Vagina (tissue), 2 donors: Measurements from ENCODE around the gene FGF2. TPM values are rescaled to one million over a fixed set of nuclear protein-coding genes. Genes with fewer than 3 reads are reported as not detected.

Experiments
- DNase-seq, 2 donors: peaks; one replicate each; pipeline ENCODE4 v3.0.0-alpha.2; 2017; ENCODE audit errors: extremely low spot score in 2 of 2
- H3K27ac ChIP-seq: fragments of 200-600 bp; sonication (generic); one replicate; pipeline ENCODE4 v1.5.1; 2019
- H3K27me3 ChIP-seq: fragments of 200-600 bp; sonication (generic); one replicate; pipeline ENCODE4 v1.5.1; 2019
- H3K36me3 ChIP-seq, 2 donors: fragments of 200-600 bp; sonication (generic); one replicate each; pipeline ENCODE4 v1.5.1; 2017 to 2019
- H3K4me1 ChIP-seq: fragments of 200-600 bp; sonication (generic); one replicate; pipeline ENCODE4 v1.5.1; 2019
- H3K4me3 ChIP-seq, 2 donors: fragments of 200-600 bp; sonication (generic); 1 replicate in 1 of 2; 2 replicates in 1 of 2; pipeline ENCODE4 v1.5.1; 2016 to 2019
- H3K9me3 ChIP-seq: fragments of 200-600 bp; sonication (generic); one replicate; pipeline ENCODE4 v1.5.1; 2019
- POLR2A ChIP-seq, 2 donors: fragments of 450-650 bp; IDR thresholded peaks; one replicate each; pipeline ENCODE4 v1.6.1; 2017; ENCODE audit warnings: antibody characterized with exemption in 2 of 2, mild to moderate bottlenecking in 2 of 2, moderate library complexity in 2 of 2
- POLR2AphosphoS5 ChIP-seq, 2 donors: sonication (generic); formaldehyde crosslinking; IDR thresholded peaks; one replicate each; pipeline ENCODE4 v1.9.0; 2017; ENCODE audit warnings: antibody characterized with exemption in 2 of 2, mild to moderate bottlenecking in 2 of 2, low read depth in 1 of 2; ENCODE audit not compliant: insufficient read depth in 1 of 2
- intact Hi-C: fragments of 100-400 bp; cut with DNase I; formaldehyde crosslinking; loops from one replicate; pipeline ENCODE4 v1.15.1; 2023
- total RNA-seq: library from RNA; depleted of rRNA; stranded (reverse); fragments of >200 nt; gene quantifications from one replicate; pipeline ENCODE4 v1.2.3, GENCODE V29; 2016
- TF ChIP-seq, protein P1 (sequence below), 3 experiments: fragments of 450-650 bp in 2 of 3; fragments of 200-600 bp in 1 of 3; sonication (generic) in 1 of 3; IDR thresholded peaks; one replicate each; pipeline ENCODE4 v1.5.1; 2017 to 2019; ENCODE audit warnings: antibody characterized with exemption in 3 of 3, mild to moderate bottlenecking in 2 of 3, moderate library complexity in 2 of 3

FGF2 gene
- 12.0 TPM for total RNA-seq

DNA sequence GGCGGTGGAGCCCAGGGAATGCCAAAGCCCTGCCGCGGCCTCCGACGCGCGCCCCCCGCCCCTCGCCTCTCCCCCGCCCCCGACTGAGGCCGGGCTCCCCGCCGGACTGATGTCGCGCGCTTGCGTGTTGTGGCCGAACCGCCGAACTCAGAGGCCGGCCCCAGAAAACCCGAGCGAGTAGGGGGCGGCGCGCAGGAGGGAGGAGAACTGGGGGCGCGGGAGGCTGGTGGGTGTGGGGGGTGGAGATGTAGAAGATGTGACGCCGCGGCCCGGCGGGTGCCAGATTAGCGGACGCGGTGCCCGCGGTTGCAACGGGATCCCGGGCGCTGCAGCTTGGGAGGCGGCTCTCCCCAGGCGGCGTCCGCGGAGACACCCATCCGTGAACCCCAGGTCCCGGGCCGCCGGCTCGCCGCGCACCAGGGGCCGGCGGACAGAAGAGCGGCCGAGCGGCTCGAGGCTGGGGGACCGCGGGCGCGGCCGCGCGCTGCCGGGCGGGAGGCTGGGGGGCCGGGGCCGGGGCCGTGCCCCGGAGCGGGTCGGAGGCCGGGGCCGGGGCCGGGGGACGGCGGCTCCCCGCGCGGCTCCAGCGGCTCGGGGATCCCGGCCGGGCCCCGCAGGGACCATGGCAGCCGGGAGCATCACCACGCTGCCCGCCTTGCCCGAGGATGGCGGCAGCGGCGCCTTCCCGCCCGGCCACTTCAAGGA is at the start of gene FGF2:
FGF2 (plus strand) TSS at position 279 of the 705 bp plus-strand sequence; CDS start at position 623, 344 bp downstream.
- TF ChIP-seq POLR2AphosphoS5 (IDR thresholded peaks at IDR 0.05; ENCODE audit: insufficient read depth in 1 of 2, low read depth in 1 of 2) (peak in 1 of 2 donors; percentile 68), POLR2A (IDR thresholded peaks at IDR 0.05) (peak in 1 of 2 donors; percentile 42)
- TF ChIP-seq, protein P1, sequence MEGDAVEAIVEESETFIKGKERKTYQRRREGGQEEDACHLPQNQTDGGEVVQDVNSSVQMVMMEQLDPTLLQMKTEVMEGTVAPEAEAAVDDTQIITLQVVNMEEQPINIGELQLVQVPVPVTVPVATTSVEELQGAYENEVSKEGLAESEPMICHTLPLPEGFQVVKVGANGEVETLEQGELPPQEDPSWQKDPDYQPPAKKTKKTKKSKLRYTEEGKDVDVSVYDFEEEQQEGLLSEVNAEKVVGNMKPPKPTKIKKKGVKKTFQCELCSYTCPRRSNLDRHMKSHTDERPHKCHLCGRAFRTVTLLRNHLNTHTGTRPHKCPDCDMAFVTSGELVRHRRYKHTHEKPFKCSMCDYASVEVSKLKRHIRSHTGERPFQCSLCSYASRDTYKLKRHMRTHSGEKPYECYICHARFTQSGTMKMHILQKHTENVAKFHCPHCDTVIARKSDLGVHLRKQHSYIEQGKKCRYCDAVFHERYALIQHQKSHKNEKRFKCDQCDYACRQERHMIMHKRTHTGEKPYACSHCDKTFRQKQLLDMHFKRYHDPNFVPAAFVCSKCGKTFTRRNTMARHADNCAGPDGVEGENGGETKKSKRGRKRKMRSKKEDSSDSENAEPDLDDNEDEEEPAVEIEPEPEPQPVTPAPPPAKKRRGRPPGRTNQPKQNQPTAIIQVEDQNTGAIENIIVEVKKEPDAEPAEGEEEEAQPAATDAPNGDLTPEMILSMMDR (IDR thresholded peaks at IDR 0.05), result no peak
- DNase-seq, result no peak
- Histone ChIP-seq H3K9me3 (no peaks in the 10 kb centered on the region), H3K4me1 (peaks cover 23% of the 10 kb centered on the region), H3K36me3 (no peaks in the 10 kb centered on the region), H3K4me3 (peak within 1 kb of the TSS; percentile 55 to 86), H3K27ac (peak within 1 kb of the TSS; percentile 90), H3K27me3 (no peaks in the 10 kb centered on the region)
- intact Hi-C loops, result loop anchor here (5.0 kb wide), 1 partner anchor 96 kb away; the partner anchor contains the start of gene NUDT6

DNA sequence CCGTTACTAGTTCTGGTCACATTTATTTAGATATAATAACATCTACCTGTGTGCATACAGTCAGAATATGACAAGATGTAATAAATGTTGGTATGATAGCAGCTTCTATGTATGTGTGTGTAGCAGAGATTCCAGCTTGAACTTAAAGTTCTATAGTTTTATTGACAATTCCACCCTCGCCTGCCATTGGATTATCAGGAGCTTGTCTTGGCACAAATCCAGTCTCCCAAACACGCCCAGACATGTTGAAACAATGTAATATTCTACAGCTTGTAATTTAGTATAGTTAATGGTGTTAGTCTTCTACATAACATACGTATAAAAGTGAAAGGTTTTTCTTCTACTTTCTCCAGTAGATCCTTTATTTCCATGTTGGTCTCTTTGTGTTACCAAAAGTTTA is 49.7 kb upstream of the FGF2 start:
- intact Hi-C loops, result no loop called here
- H3K9me3 ChIP-seq, result no peaks in the 10 kb centered on the region
- TF ChIP-seq, protein P1 (IDR thresholded peaks at IDR 0.05), result no peak
- DNase-seq, result no peak
- no peaks in the 10 kb centered on the region for H3K4me1 ChIP-seq
- H3K27me3 ChIP-seq, result no peaks in the 10 kb centered on the region
- H3K27ac ChIP-seq, result no peak overlapping the region
- H3K36me3 ChIP-seq, result no peaks in the 10 kb centered on the region
- no peak overlapping the region for H3K4me3 ChIP-seq

DNA sequence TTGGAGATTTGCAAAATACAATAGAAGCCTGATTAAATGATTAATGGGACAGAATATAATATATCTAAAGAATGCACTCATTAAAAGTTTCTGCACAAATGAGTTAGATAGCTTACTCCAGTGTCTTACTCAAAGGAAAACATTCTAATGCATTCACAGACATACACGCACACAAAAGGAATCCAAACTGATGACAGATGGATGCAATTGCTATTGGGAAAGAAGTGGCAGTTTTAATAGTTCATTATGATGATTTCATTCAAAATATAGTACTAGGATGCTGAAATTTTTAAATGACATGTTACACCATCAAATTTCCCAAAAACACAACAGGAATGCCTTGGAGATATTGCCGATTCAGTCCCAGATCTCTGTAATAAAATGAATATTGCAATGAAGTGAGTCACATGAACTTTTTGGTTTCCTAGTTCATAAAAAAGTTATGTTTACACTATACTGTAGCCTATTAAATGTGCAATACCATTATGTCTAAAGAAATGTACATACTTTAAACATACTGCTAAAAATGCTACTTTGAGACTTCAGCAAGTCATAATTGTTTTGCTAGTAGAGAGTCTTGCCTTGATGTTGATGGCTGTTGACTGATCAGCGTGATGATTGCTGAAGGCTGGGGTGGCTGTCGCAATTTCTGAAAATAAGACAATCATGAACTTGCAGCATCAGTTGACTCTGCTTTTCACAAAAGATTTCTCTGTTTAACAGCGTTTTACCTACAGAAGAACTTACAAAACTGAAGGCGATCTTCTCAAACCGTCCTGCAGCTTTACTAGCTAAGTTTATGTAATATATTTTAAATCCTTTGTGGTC is 48.6 kb upstream of the FGF2 start:
- Histone ChIP-seq H3K4me1 (peaks cover 1% of the 10 kb centered on the region), H3K9me3 (no peaks in the 10 kb centered on the region), H3K4me3 (no peak overlapping the region), H3K27me3 (no peaks in the 10 kb centered on the region), H3K36me3 (no peaks in the 10 kb centered on the region), H3K27ac (no peak overlapping the region)
- TF ChIP-seq POLR2AphosphoS5 (IDR thresholded peaks at IDR 0.05; ENCODE audit: insufficient read depth in 1 of 2, low read depth in 1 of 2), result no peak
- TF ChIP-seq, protein P1 (IDR thresholded peaks at IDR 0.05), result no peak
- TF ChIP-seq POLR2A (IDR thresholded peaks at IDR 0.05), result no peak
- no peak for DNase-seq
- intact Hi-C loops, result no loop called here

DNA sequence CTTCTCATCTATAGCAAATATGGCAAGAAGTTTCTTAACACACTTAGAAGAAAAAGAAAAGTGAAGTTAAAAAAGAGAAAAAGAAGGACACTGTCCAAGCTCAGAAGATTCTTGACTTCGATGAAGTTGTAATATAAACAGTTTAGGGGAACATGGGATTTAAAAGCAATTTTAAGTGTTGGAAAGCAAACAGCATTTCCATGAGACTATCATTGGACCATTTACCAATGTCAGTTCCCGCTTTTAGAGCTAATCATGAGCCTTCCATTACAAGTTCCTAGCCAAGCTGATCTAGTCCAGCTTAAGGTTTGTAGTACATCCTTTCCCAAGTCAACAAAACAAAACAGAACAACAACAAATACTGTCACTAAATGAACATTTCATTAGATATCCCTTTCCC is 45.1 kb upstream of the FGF2 start:
- no peaks in the 10 kb centered on the region for H3K36me3 ChIP-seq
- no peaks in the 10 kb centered on the region for H3K9me3 ChIP-seq
- no peaks in the 10 kb centered on the region for H3K27me3 ChIP-seq
- TF ChIP-seq POLR2A (IDR thresholded peaks at IDR 0.05), result no peak
- TF ChIP-seq, protein P1 (IDR thresholded peaks at IDR 0.05), result no peak
- no peak for TF ChIP-seq POLR2AphosphoS5 (IDR thresholded peaks at IDR 0.05; ENCODE audit: insufficient read depth in 1 of 2, low read depth in 1 of 2)
- intact Hi-C loops, result no loop called here
- H3K4me1 ChIP-seq, result peaks cover 11% of the 10 kb centered on the region
- H3K27ac ChIP-seq, result no peak overlapping the region
- no peak overlapping the region for H3K4me3 ChIP-seq
- DNase-seq, result no peak
